ENCODE results near the gene MYL11.

MYL11 gene

DNA sequence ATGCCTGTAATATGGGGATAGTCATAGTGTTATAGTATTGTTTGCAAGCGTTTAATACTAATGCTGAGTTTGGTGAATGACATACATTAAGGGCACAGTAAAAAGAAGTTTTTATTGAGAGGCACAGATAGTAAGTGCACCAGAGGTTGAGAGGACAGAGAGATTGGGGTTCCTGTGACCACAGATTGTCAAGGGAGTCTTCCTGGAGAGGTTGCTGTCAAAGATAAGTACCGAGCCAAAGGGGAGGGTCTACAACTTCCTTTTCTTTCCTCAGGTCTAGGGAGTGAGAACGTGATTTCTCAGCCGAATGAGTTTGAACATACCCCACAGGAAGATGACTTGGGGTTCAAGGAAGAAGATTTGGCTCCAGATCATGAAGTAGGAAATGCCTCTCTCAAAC is 22.5 kb downstream of the MYL11 start:
- peaks cover 4% of the 10 kb centered on the region for H3K79me2 ChIP-seq (ENCODE audit: control insufficient read depth, insufficient read depth, low read length, unreplicated experiment)
- H3K4me1 ChIP-seq (ENCODE audit: control insufficient read depth, insufficient read depth, low read length, unreplicated experiment) = peaks cover 14% of the 10 kb centered on the region
- no peaks in the 10 kb centered on the region for H3K36me3 ChIP-seq (ENCODE audit: insufficient read depth, low read length)
- H3K27ac ChIP-seq (ENCODE audit: low read depth, low read length) = no peak overlapping the region
- H3K27me3 ChIP-seq (ENCODE audit: insufficient read depth, low read length) = no peaks in the 10 kb centered on the region
- H3K4me3 ChIP-seq (ENCODE audit: low read depth, low read length) = no peak overlapping the region
- H2AFZ ChIP-seq (ENCODE audit: low read length, unreplicated experiment) = no peak overlapping the region

DNA sequence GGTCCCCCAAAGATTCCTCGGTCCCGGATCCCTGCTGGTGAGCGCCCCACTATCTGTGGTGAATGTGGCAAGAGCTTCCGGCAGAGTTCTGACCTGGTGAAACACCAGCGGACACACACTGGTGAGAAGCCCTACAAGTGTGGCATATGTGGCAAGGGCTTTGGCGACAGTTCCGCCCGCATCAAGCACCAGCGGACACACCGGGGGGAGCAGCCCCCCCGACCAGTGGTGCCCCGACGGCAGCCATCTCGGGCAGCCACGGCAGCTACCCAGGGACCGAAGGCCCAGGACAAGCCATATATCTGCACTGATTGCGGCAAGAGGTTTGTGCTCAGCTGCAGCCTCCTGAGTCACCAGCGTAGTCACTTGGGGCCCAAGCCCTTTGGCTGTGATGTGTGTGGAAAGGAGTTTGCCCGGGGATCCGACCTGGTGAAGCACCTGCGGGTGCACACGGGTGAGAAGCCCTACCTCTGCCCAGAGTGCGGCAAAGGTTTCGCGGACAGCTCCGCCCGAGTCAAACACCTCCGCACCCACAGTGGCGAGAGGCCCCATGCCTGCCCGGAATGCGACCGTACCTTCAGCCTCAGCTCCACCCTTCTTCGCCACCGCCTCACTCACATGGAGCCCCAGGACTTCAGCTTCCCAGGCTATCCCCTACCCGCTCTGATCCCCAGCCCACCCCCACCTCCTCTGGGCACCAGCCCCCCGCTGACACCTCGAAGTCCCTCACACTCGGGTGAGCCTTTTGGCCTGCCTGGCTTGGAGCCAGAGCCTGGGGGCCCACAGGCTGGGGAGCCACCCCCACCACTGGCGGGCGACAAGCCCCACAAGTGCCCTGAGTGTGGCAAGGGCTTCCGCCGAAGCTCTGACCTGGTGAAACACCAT is 23.4 kb downstream of the MYL11 start:
- Histone ChIP-seq H3K36me3 (ENCODE audit: insufficient read depth, low read length) (no peaks in the 10 kb centered on the region), H3K79me2 (ENCODE audit: control insufficient read depth, insufficient read depth, low read length, unreplicated experiment) (peaks cover 4% of the 10 kb centered on the region), H3K4me3 (ENCODE audit: low read depth, low read length) (no peak overlapping the region), H2AFZ (ENCODE audit: low read length, unreplicated experiment) (no peak overlapping the region), H3K4me1 (ENCODE audit: control insufficient read depth, insufficient read depth, low read length, unreplicated experiment) (peaks cover 14% of the 10 kb centered on the region), H3K27me3 (ENCODE audit: insufficient read depth, low read length) (no peaks in the 10 kb centered on the region), H3K27ac (ENCODE audit: low read depth, low read length) (no peak overlapping the region)

DNA sequence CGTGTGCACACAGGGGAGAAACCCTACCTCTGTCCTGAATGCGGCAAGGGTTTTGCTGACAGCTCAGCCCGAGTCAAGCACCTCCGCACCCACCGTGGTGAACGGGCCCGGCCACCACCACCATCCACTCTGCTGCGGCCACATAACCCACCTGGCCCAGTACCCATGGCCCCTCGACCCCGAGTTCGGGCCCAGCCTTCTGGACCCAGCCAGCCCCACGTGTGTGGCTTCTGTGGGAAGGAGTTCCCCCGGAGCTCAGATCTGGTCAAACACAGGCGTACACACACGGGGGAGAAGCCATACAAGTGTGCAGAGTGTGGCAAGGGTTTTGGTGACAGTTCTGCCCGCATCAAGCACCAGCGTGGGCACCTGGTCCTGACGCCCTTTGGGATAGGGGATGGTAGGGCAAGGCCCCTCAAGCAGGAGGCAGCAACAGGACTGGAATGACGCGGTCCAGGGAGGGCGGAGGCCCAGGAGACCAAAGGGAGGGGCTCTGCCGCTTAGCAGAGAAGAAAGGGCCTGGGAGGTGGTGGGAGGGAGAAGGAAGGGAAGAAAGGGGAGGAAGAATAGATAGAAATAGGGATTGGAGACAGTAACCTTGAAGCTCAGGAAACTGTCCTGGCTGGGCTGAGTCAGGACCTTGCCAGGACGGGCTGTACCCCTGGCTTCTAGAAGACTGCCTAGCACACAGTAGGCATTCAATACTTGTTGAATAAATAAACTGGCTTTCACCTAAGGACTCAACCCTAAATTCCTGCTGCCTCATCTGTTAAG is 24.2 kb downstream of the MYL11 start:
- Histone ChIP-seq H3K79me2 (ENCODE audit: control insufficient read depth, insufficient read depth, low read length, unreplicated experiment) (peaks cover 4% of the 10 kb centered on the region), H2AFZ (ENCODE audit: low read length, unreplicated experiment) (no peak overlapping the region), H3K4me1 (ENCODE audit: control insufficient read depth, insufficient read depth, low read length, unreplicated experiment) (peaks cover 14% of the 10 kb centered on the region), H3K4me3 (ENCODE audit: low read depth, low read length) (no peak overlapping the region), H3K27me3 (ENCODE audit: insufficient read depth, low read length) (no peaks in the 10 kb centered on the region), H3K27ac (ENCODE audit: low read depth, low read length) (no peak overlapping the region), H3K36me3 (ENCODE audit: insufficient read depth, low read length) (no peaks in the 10 kb centered on the region)

DNA sequence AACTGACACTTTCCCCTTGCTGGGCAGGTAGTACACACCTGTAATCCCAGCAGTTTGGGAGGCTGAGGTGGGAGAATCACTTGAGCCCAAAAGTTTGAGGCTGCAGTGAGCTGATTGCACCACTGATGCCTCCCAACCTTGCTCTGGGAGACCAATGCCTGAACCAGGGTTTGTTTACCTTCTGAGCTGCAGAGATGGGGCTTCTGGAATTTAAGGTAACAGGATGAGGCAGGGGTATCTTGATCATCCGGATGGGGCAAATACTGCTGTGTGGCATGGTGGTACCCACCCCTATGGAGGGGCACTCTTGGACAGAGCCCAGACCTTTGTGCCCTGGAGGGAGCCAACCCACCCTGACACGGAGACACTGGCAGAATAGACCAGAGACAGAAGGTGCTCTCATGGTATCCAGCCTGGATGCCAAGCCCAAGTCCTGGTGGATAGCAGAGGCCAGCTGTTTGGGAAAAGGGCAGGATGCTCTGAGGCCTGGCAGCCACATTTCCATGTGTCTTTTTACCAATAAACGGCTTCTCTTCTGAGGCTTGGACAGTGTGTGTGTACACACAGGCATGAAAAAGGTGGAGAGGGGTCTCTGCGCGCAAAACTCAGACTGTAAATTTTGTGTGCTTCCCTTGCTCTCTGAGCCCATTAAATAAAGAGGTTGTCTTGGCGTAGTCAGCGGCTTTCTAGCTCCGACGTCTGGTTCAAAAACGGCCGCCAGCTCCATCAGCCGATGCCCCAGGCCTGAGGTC is 25.0 kb downstream of the MYL11 start:
- peak overlapping the region; percentile 87 for H3K27ac ChIP-seq (ENCODE audit: low read depth, low read length)
- H3K4me3 ChIP-seq (ENCODE audit: low read depth, low read length) = peak overlapping the region; percentile 80
- peaks cover 11% of the 10 kb centered on the region for H3K4me1 ChIP-seq (ENCODE audit: control insufficient read depth, insufficient read depth, low read length, unreplicated experiment)
- H3K79me2 ChIP-seq (ENCODE audit: control insufficient read depth, insufficient read depth, low read length, unreplicated experiment) = peaks cover 4% of the 10 kb centered on the region
- H2AFZ ChIP-seq (ENCODE audit: low read length, unreplicated experiment) = peak overlapping the region; percentile 79
- H3K36me3 ChIP-seq (ENCODE audit: insufficient read depth, low read length) = no peaks in the 10 kb centered on the region
- no peaks in the 10 kb centered on the region for H3K27me3 ChIP-seq (ENCODE audit: insufficient read depth, low read length)

DNA sequence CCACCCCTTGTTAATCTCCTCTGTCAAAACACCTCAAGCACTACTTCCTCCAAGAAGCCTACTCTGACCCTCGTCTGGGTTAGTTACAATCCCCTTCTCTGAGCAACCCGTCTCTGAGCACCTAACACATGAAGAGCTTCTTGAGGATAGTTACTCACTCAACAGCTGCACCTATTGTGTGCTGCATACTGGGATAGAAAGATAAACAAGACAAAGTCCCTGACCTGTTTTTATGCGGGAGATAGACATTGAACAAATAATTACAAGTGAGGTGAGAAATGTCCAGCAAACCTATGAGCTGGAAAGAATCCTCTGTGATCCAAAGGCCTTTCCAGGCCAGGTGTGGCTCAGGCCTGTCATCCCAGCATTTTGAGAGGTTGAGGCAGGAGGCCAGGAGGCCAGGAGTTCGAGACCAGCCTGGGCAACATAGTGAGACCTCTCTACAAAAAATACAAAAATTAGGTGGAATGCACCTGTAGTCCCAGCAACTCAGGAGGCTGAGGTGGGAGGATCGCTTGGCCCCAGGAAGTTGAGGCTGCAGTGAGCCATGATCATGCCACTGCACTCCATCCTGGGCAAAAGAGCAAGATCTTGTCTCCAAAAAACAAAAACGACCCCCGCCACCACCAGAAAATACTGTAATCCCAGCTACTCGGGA is 27.3 kb downstream of the MYL11 start:
- H3K4me3 ChIP-seq (ENCODE audit: low read depth, low read length) = no peak overlapping the region
- H3K4me1 ChIP-seq (ENCODE audit: control insufficient read depth, insufficient read depth, low read length, unreplicated experiment) = peaks cover 11% of the 10 kb centered on the region
- no peak overlapping the region for H2AFZ ChIP-seq (ENCODE audit: low read length, unreplicated experiment)
- no peak overlapping the region for H3K27ac ChIP-seq (ENCODE audit: low read depth, low read length)
- no peaks in the 10 kb centered on the region for H3K27me3 ChIP-seq (ENCODE audit: insufficient read depth, low read length)
- peaks cover under 1% of the 10 kb centered on the region for H3K79me2 ChIP-seq (ENCODE audit: control insufficient read depth, insufficient read depth, low read length, unreplicated experiment)
- H3K36me3 ChIP-seq (ENCODE audit: insufficient read depth, low read length) = no peaks in the 10 kb centered on the region

DNA sequence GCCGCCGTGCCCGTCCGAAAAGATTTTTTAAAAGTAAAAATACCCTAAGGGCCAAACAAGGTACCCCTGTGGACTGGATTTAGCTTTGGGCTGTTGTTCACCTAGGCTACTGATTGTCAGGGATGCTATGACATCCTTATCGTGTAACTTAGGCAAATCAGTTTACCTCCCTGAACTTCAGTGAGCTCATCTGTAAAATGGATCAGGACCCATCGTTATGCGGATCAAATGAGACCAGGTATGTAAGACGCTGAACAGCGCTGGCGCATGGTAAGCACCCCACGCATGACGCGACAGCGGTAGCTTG is 32.1 kb downstream of the MYL11 start:
- peaks cover 8% of the 10 kb centered on the region for H3K79me2 ChIP-seq (ENCODE audit: control insufficient read depth, insufficient read depth, low read length, unreplicated experiment)
- peak overlapping the region; percentile 96 for H2AFZ ChIP-seq (ENCODE audit: low read length, unreplicated experiment)
- no peaks in the 10 kb centered on the region for H3K27me3 ChIP-seq (ENCODE audit: insufficient read depth, low read length)
- peak overlapping the region; percentile 83 for H3K4me3 ChIP-seq (ENCODE audit: low read depth, low read length)
- H3K27ac ChIP-seq (ENCODE audit: low read depth, low read length) = peak overlapping the region; percentile 68
- H3K4me1 ChIP-seq (ENCODE audit: control insufficient read depth, insufficient read depth, low read length, unreplicated experiment) = peaks cover 21% of the 10 kb centered on the region
- H3K36me3 ChIP-seq (ENCODE audit: insufficient read depth, low read length) = no peaks in the 10 kb centered on the region

DNA sequence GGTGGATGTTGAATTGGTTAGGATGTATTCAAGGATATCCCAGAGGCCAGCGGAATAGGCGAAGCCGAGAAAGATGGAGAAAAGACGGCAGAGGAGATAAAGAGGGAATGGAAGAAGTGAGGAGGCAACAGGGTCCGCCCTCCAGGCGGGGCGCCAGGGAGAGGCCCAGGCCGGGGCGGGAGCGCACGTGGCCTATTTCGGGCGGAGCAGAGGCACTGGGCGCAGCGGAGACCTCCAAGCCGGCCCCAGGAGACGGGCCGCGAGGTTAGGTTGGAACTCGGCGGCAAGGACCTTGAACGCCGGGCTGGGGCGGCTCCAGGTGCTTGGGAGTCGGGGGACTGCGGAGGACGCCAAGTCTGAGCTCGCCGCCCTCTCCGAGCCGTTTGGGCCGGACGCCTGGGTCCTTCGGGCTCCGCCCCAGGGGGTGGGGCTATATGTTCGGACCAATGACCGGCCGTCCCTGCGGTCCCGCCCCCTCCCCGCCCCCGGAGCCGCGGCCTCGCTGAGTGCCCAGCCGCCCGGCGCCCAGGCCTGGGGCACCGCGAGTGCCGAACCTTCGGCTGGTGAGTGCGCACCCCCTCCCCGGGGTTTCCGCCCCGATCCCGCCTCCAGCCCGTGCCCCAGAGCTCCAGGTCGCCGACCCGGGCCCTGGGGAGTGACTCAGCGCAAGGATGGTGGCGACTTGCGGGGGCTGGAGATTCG is 32.7 kb downstream of the MYL11 start, which contains the start of gene ZNF771:
Gene ZNF771 (plus strand): TSS at position 505 of the 702 bp plus-strand sequence. CDS start 448 bp downstream, outside the sequence.
- no peaks in the 10 kb centered on the region for H3K27me3 ChIP-seq (ENCODE audit: insufficient read depth, low read length)
- peak within 1 kb of the TSS; percentile 83 for H3K4me3 ChIP-seq (ENCODE audit: low read depth, low read length)
- H3K27ac ChIP-seq (ENCODE audit: low read depth, low read length) = peak within 1 kb of the TSS; percentile 68
- H2AFZ ChIP-seq (ENCODE audit: low read length, unreplicated experiment) = peak within 1 kb of the TSS; percentile 96
- no peaks in the 10 kb centered on the region for H3K36me3 ChIP-seq (ENCODE audit: insufficient read depth, low read length)
- H3K79me2 ChIP-seq (ENCODE audit: control insufficient read depth, insufficient read depth, low read length, unreplicated experiment) = peaks cover 8% of the 10 kb centered on the region
- peaks cover 21% of the 10 kb centered on the region for H3K4me1 ChIP-seq (ENCODE audit: control insufficient read depth, insufficient read depth, low read length, unreplicated experiment)

DNA sequence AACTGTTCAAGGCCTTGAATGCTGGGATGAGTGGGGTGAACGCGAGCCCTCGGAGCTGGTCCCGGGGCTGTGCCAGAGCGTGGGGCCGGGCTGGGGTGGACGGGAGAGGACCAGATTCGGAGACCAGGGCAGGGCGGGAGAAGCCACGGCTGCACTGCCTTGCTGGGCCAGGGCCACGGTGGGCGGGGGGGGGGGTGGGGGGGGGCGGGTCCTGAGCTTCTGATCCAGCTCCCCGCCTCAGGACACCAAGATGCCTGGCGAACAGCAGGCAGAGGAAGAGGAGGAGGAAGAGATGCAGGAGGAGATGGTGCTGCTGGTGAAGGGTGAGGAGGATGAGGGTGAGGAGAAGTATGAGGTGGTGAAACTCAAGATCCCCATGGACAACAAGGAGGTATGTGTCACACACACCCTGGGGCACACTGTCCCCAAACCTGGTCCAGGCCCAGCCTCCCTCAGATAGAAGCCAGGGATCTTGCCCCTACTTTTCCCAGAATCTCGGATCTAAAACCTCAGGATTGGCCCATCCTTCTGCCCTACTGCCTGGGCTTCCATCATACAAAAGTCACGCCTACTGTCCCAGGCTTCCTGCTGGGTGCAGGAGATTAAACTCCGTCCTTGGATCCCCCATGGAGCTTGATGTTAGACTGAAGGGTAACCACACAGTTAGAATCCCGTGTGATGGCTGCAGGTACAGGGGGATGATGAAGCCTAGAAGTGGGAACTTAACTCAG is 33.4 kb downstream of the MYL11 start:
- H3K4me1 ChIP-seq (ENCODE audit: control insufficient read depth, insufficient read depth, low read length, unreplicated experiment) = peaks cover 21% of the 10 kb centered on the region
- no peaks in the 10 kb centered on the region for H3K36me3 ChIP-seq (ENCODE audit: insufficient read depth, low read length)
- H2AFZ ChIP-seq (ENCODE audit: low read length, unreplicated experiment) = peak overlapping the region; percentile 0

More for the DNA sequence above, 33.4 kb downstream of the MYL11 start:
- Histone ChIP-seq H3K27ac (ENCODE audit: low read depth, low read length) (peak overlapping the region; percentile 68), H3K27me3 (ENCODE audit: insufficient read depth, low read length) (no peaks in the 10 kb centered on the region), H3K4me3 (ENCODE audit: low read depth, low read length) (peak overlapping the region; percentile 83), H3K79me2 (ENCODE audit: control insufficient read depth, insufficient read depth, low read length, unreplicated experiment) (peaks cover 8% of the 10 kb centered on the region)

Measured in ACC112 (cell line).